GM21786 (cell line): Measurements from ENCODE around the gene PSMC3.

Experiments
- ATAC-seq: cut with Tn5 transposase; IDR thresholded peaks from one replicate; pipeline ENCODE4 v1.9.1; 2021; ENCODE audit not compliant: unreplicated experiment

The PSMC3 gene

GRCh38 chr11:47443028-47443700 is 16.9 kb upstream of the PSMC3 start:
- no peak for ATAC-seq

- ATAC-seq: no peak
Observed at GRCh38 chr11:47442514-47442913, 16.3 kb upstream of the PSMC3 start.

DNA sequence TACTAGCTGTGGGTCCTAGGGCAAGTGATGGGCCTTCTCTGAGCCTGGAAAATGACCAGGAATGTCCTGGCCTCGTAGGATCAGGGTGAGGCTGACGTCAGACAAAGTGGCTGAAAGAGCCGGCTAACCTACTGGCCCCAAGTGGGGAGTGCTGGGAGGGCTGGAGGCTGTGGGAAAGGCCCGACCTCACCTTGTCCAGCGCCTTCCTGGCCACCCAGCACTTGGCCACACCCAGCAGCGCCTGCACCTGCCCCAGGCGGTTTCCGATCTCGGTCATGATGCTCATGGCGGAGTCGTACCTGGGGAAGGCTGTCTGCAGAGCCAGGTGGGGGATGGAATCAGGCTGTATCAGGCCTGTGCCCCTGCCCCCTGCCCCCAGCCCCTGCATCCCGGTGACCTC is 15.2 kb upstream of the PSMC3 start:
- no peak for ATAC-seq

DNA sequence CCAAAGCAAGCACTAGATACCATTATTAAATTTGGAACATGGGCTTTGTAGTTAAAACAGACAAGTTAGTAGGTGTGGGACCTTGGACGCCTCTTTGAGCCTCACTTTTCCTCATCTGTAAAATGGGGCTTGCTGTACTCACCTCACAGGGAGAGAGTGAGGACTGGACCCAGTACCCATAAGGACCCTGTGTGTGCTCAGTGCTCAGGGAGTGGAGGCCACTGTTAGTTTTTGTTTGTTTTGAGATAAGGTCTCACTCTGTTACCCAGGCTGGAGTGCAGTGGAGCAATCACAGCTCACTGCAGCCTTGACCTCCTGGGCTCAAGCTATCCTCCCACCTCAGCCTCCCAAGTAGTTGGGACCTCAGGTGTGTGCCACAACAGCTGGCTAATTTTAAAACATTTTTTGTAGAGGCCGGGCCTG is 13.8 kb upstream of the PSMC3 start:
- ATAC-seq: no peak

GRCh38 chr11:47438721-47439120 is 12.5 kb upstream of the PSMC3 start:
- no peak for ATAC-seq

DNA sequence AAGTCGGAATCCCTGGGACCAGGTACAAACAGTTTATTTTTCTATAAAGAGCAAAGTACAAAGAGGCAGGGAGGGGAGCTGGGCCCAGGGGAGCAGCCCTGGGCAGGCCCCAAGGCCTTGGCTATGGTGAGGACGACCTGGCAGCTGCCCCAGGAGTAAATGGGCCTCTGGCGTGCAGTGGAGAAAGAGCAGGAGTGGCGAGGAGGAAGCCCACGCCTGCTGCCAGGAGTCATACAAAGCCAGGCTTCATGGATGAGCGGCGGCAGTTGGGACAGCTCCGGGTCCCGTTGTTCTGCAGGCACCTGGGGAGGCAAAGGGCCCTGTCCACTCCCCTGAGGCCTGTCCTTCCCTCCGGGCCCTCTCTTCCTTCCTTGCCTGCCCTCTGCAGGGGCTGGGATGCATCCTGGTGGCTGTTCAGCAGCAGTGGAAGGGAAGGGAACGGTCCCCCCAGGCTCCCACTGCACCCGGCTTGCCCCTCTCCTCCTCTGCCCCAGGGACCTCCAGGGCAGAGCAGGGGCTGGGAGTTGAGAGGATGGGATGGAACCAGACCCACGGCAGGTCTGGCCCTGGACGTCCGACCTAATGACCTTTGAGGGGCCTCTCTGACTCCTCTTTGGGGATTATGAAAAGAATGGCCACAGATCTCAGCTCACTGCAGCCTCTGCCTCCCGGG is 11.6 kb upstream of the PSMC3 start:
- no peak for ATAC-seq

DNA sequence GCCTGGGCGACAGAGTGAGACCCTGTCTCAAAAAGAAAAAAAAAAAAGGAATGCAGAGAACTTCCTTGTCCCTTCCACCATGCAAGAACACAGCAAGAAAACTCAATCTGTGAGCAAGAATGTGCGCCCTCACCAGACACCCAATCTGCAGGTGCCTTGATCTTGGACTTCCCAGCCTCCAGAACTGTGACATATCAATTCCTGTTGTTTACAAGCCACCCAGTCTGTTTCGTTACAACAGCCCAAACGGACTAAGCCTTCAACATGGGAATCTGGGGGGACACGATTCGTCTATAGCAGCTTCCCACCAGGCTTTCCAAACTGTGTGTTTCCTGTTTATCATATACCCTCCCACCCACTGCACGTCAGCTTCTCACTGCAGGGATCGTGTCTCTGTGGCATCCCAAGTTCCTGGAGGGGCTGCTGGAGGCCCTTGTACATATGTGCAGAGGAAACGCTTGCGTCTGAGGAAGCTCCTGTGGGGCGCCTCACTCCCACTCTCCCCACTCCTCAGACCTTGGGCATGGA is 11.0 kb upstream of the PSMC3 start:
- no peak for ATAC-seq

- no peak for ATAC-seq
Observed at GRCh38 chr11:47436726-47437125, 10.5 kb upstream of the PSMC3 start.

DNA sequence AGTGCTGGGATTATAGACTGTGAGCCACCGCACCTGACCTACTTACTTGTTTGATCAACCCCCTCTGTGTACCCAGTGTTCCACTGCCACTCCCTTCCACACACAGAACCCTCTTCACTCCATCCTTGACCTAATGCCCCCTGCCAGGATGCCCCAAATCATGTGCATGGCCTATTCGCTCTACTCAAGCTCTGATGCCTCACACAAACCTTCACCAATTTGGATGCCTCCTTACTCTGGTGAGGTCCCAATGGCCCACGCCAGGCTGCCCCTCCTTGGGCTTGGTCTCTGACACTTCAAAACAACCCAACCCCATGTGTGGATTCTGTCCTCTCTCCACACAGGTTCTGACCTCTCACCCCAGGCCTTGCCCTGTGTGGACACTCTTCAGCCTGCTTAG is 9.4 kb upstream of the PSMC3 start:
- no peak for ATAC-seq

GRCh38 chr11:47434011-47434786 is 8.0 kb upstream of the PSMC3 start:
- no peak for ATAC-seq

GRCh38 chr11:47433157-47433556 is 6.9 kb upstream of the PSMC3 start:
- no peak for ATAC-seq

GRCh38 chr11:47431356-47432083 is 5.3 kb upstream of the PSMC3 start:
- no peak for ATAC-seq

- no peak for ATAC-seq
Observed at GRCh38 chr11:47430524-47430923, 4.3 kb upstream of the PSMC3 start.

GRCh38 chr11:47425611-47426010 is 628 bp downstream of the PSMC3 start:
- no peak for ATAC-seq

GRCh38 chr11:47418454-47419259 is 7.6 kb downstream of the PSMC3 start:
- no peak for ATAC-seq

- no peak for ATAC-seq
Observed at GRCh38 chr11:47417712-47418111, 8.5 kb downstream of the PSMC3 start.

- ATAC-seq: no peak
Observed at GRCh38 chr11:47415949-47416472, 10.2 kb downstream of the PSMC3 start.

DNA sequence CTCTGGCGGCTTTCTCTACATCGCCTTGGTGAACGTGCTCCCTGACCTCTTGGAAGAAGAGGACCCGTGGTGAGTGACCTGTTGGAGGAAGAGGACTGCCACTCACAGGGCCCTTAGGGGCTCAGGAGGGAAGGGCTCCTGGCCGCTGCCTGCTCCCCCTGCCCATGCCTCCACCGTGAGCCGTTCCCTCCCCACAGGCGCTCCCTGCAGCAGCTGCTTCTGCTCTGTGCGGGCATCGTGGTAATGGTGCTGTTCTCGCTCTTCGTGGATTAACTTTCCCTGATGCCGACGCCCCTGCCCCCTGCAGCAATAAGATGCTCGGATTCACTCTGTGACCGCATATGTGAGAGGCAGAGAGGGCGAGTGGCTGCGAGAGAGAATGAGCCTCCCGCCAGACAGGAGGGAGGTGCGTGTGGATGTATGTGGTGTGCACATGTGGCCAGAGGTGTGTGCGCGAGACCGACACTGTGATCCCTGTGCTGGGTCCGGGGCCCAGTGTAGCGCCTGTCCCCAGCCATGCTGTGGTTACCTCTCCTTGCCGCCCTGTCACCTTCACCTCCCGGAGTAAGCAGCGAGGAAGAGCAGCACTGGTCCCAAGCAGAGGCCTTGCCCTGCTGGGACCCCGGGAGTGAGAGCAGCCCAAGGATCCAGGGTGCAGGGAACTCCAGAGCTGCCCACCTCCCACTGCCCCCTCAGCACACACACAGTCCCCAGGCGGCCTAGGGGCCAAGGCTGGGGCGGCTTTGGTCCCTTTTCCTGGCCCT is 11.0 kb downstream of the PSMC3 start:
- no peak for ATAC-seq

DNA sequence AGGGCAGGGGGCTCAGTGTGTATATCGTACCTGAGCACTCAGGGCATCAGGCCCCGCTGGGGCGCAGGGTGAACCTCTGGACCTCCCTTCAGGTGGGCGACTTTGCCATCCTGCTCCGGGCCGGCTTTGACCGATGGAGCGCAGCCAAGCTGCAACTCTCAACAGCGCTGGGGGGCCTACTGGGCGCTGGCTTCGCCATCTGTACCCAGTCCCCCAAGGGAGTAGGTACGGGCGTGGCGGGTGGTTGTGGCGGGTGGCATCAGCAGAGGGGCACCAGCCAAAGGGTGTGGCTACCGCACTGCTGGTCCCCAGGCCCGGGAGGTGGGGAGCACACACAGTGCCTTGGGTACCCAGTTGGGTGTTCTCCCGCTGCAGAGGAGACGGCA is 11.6 kb downstream of the PSMC3 start:
- ATAC-seq: no peak
